GM21447 (cell line): ENCODE results near the gene GPBAR1.

Experiments used
- ATAC-seq: cut with Tn5 transposase; IDR thresholded peaks from one replicate; pipeline ENCODE4 v1.9.1; 2021; ENCODE audit not compliant: unreplicated experiment

Gene GPBAR1

DNA sequence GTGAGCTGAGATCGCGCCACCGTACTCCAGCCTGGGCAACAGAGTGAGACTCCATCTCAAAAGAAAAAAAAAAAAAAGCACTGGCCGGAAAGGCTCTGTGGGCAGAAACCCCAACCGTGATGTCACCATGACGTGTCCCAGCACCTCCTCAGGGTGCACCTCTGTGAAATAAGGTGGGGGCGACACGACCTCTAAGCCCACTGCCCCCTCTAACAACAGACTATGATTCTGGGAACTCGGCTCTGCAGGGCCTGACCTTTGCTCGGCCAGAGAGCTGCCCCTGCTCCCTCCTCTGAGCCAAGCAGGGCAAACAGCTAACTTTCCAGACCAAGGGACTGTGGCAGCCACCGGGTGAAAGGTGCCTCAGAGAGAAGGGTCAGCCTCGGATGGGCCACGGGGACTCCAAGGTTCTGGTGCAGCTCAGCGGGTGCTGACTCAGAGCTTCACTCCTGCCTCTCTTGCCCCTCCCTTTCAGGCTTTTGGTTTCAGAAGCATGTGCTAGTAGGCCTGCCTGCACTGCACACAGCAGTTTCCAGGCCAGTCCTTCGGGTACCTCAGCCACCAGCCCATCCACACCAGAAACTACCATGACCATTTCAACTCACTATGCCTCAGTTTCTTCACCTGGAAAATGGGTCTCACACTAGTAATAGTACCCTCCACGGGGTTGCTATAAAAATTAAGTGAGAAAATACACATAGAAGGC lies 23.4 kb downstream of the GPBAR1 start:
- ATAC-seq: no peak

DNA sequence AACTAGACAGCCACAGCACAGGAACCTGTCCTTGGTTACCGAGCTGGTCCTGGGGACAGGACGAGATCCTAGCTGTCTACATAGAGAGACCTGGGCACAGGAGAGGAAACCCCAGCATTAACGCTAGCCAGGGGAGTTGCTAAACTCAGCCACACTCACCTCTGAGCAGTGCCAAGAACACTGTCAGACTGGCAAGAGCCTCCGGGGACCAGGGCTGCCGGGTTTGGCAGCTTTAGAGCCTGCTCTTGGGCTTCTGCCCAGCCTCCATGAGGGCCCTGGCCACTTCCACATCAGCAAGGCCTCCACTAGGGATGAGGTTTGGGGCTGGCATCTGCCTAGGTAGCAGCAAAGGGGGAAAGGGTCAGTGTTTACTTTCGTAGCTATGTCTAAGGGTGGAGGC lies 24.8 kb downstream of the GPBAR1 start:
- ATAC-seq: no peak

DNA sequence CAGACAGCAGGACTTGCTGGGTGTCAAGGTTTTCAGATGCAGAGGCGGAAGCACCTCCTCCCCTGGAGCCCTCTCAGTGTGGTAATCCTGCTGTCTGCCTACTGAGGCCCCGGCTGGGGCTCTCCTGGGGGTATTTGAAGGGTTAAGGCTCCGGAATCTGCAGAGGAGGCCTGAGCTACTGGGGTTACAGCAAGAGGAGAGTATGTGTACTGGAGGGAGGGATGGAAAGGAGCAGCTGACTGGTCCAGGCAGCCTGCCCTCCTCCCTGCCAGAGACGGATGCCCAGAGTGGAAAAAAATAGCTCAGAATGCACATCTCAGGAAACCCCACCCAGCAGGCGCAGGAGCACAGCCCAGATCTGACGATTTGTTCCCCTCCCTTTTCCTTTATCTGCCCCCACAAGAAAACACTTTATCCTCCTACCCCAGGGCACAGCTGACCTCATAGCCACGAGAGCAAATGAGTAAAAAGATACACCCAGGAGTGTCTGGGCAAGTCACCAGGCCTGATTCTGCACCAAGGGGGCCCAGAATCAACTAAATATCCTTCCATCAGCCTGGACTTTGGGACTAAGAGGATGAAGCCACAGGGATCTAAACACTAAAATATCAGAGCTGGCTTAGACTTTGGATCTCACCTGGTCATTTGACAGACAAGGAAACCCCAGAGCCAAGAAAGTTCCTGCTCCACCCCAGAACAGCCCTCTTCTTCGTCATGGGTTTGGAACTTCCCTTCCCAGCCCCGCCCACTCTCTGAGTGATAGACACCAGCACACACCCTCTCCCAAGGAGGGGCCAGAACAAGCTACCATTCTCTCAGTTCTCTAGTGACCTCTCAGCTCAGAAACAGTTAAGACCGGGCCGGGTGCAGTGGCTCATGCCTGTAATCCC lies 26.0 kb downstream of the GPBAR1 start:
- peak; percentile 72 for ATAC-seq

DNA sequence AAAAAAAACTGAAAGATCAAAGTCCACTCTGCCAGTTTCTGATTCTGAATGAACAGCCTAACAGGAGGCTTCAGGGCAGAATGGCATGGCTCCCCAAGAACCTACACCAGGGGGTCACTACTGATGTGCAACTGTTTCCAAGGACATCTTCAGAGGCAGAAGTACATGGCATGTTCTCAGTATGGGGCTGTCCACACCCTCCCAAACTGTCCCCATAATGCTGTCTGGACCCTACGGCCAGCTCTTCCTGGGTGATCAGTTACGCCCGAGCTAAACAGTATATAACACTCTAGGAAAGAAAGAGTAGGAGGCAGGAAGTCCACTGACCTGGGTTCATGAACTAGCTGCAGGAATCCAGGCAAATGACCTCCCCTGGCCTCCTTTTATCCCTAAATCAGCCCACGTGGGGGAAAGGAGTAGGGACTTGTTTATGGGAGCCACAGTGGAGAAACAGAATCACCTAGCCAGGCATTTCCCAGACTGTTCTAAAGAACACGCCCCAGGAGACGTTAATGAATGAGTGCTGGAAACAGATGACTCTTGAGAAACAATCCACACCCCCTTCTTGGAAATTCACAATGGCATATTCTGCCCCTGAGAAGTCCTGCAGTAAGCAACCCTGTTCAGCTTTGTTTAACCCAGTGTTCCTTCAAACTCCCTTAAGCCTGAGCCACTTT lies 29.0 kb downstream of the GPBAR1 start:
- no peak for ATAC-seq

DNA sequence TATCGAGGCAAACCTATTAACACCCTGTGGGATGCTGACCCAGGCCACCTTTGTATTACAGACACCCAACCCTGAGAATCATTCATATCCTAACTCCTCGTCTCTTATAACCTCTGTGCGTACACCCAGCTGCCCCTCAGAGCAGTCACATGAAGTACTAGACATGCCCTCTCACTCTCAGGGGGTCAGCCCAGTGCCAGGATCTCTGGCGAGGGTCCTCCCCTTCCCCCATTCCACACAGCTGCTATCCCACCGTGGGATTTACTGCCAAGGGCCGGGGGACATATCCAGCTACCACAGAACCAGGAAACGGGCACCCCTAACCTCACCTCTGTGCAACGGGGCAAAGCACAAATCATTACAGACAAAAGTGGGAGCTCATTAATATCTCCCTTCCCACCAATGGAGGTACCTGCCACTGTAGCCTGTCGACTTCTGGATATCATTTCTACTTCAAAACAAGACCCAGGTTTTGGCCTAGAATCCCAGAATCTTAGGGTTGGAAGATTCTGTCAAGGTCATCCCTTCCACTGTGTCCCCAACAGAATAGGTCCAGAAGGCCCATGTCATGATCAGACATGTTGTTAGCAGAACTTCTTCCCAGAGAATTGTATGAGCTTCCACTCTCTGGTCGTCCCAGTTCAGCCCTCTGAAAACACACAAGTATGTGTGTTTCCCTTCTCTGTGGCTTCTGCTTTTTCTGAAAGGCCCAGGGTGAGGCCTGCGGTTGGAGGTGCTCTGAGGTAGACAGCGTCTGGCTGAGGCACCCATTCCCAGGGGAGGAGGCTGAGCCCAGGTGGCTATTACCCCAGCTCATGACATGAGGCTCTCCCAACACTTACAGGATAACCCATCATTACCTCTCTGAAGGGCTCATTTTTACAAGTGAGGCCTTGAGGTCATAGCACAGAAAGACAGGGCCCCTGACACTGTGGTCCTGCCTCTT lies 29.8 kb downstream of the GPBAR1 start:
- ATAC-seq: peak; percentile 51

DNA sequence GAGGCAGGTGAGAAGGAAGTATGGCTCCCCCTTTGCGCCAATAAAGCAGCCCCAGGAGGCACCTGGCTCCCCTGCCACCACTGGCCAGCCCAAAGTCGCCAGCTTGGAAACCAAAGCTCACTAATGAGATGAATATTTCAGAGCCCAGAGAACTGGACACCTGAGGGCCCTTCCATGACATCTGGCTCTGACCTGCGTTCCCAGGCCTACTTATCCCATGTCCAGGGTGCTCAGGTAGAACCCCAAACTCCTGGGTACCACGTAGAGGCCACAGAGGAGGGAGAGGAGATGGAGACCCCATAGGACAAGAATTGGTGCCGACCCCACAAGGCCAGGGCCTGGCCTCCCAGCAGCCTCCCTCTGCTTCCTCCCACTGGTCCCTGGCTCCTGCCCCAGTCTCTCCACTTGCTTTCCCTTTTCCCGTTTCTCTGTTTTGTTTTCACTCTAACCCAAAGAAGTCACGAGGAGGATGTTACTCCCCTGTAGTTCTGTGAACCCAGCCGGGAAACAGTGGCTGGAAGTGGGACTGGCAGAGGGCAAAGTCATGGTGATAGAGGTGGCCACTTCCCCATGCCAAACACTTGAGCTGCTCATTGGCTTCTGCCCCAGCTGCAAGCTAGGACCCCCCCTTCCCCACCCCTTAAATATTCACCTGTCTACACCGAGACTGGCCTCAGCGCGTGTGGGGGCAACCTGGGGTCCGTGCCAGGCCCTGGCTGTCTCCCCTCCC lies 30.7 kb downstream of the GPBAR1 start:
- no peak for ATAC-seq

DNA sequence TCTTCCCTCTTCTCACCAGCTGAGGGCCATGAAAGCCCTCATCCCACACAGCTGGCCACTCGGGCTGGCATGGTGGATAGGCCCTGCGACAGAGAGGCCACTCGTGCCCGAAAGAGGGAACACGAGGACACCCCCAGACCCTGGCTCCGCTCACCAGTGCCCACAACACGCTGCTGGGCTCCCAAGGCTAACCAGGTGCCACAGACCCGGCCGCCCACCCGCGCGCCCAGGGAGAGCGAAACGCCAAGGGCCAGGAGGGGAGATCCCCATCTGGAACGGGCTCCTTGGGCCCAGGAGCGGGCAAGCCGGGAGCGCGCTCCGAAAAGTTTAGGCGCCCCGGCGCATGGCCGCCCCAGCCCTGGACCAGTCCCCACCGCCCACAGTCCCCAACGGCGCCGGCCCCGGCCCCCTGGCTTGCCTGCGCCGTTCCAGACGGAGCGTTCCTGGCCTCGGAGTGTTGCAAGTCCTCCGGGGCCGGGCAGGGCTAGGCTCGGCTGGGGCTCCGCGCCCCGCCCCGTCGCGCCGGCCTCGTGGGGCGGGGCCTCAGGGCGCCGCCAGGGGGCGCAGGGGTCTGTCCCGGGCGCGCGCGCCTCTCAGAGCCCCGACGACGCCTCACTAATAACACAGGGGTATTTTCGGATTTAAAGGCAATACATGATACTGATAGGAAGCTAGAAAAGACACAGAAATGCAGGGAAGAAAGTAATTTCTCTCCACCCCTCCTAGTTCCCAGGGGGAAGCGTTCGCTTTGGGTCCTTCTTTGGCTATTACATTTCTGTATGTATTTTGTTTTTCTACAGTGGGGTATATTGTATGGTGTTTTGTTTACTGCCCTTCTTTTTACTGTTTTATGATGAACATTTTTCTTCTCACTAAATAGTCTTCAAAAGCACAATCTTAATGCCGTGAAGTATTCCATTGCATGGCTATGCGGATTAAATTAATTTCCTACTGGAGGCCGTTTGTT lies 31.5 kb downstream of the GPBAR1 start, which contains the start of gene TMBIM1:
TMBIM1 (minus strand) TSS at position 456 of the 967 bp plus-strand sequence. CDS start 10,362 bp downstream, outside the sequence.
- peak; percentile 49 for ATAC-seq

DNA sequence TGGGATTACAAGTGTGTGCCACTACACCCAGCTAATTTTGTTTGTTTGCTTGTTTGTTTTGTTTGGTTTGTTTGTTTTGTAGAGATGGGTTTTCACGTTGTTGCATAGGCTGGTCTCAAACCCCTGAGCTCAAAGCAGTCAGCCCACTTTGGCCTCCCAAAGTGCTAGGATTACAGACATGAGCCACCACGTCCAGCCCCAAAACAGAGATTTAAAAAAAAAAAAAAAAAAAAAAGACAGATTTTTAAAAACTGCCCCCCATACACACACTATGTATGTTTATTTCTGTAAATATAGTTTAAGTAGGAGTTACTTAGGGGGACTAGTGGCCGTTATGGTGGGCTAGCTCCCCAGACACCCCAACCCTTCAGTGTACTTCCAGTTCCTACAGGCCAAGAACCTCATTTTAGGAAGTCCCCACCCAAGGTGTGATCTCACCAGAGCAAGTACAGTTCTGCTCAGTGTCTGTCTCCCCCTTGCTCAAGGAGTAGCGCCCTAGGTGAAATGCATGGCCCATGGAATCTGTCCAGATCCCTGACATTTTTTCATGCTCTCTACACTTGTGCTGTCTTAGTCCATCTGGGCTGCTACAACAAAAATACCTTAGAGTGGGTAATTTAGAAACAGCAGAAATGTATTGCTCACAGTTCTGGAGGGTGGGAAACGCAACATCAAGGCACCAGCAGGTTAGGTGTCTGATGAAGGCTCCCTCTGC lies 33.1 kb downstream of the GPBAR1 start:
- ATAC-seq: no peak

DNA sequence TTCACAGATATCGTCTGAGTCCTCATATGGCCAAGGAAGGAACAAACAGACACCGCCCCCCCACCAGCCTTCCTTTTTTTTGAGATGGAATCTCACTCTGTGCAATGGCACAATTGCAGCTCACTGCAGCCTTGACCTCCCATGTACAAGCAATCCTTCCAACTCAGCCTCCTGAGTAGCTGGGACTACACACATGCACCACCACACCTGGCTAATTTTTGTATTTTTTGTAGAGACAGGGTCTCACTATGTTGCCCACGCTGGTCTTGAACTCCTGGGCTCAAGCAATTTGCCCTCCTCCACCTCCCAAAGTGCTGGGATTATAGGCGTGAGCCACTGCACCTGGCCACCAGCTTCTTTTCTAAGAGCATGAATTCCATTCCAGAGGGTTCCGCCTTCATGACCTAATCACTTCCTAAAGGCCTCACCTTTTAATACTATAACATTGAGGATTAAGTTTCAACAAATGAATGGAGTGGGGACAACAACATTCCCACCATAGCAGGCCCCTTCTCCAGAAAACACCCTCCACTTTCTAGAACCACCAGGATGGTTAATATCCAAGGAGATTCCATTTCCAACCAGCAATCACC lies 33.7 kb downstream of the GPBAR1 start:
- no peak for ATAC-seq

DNA sequence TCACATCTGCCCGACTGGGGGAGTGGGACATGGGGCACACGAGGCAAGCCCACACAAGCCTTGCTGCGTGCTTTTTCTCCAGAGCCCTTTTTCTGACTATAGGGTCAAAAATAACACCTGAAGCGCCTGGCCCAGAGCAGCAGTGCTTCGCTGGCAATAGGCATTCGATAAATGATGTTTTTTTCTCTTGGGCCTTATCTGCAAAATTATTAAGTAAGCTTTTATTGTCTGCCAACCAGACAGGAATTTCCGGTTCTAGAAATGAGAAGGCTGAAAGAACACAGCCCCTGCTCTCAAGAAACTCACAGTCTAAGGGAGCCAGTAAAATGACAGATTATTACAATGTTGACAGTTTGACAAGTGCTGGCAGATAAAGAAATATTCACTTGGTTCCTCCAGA lies 34.2 kb downstream of the GPBAR1 start:
- no peak for ATAC-seq

DNA sequence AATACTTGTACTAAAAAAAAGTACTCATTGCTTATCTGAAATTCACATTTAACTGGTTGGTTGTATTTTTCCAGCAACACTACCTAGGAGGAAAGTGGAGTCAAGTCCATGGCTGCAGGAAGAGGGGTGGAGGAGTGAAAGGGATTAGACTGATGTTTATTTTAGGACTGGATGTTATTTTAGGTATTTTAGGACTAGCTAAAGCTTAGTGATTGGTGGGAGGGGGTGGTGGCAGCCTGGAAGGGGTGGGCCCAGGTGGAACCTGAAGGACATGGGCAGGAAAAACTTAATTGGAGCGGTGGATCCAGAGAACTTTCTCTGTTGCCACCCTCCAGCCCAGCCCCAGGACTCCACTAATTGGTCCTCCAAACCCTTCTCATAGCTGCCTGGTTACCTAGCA lies 35.4 kb downstream of the GPBAR1 start:
- no peak for ATAC-seq

DNA sequence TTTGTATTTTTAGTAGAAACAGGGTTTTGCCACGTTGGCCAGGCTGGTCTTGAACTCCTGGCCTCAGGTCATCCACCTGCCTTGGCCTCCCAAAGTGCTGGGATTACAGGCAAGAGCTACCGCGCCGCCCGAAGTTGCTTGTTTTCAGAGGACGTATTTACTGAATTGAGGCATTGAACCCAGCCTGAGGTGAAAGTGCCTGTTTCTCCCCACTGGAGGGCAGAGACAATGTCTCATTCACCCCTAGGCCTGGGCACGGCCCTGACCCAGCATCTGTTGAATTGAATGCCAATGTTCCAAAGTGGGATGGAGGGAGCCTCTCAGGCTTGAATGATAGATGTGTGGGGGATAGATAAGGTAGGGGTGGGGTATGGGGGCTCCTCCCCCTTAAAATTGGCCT lies 36.0 kb downstream of the GPBAR1 start:
- ATAC-seq: no peak

DNA sequence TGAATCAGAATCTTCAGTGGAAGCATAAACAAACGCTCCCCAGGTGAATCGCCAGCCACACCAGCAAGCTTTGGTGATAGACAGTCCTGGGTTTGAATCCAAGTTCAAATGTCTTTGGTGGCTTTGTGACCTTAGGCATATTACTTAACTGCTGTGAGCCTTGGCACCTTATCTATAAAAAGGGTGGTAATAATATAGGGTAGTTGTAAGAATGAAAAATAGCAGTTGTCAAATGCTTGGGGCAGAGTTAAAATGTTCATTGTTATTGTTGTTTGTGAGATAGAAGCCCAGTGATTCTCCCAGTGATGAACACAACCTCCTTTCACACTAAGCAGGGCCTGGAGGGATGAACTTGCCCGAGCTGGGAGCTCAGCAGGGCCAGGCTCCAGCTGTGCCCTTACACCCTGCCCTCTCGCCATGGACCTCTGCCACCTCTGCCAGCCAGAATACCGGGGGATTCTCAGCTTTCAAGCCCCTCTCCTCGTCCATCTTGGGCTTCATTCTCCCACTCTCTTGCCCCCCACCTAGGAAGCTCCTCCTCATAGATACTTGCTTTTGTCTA lies 37.6 kb downstream of the GPBAR1 start:
- ATAC-seq: no peak

DNA sequence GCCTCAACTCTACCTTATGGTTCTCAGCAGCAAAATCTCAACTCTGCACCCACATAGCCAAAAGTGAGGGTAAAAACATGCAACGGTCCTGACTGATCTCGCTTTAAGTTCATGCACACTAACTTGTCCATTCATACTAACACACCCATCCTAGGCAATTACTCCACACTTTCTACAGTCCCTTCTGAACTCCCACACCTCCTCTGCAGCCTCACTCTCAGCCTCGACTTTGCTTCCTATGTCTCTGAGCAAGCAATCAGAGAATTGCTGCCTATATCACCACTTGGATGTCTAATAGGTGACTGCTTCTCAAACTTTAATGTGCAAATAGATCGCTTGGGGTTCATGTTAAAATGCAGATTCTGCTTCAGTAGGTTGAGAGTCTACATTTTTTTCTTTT lies 39.3 kb downstream of the GPBAR1 start:
- no peak for ATAC-seq

DNA sequence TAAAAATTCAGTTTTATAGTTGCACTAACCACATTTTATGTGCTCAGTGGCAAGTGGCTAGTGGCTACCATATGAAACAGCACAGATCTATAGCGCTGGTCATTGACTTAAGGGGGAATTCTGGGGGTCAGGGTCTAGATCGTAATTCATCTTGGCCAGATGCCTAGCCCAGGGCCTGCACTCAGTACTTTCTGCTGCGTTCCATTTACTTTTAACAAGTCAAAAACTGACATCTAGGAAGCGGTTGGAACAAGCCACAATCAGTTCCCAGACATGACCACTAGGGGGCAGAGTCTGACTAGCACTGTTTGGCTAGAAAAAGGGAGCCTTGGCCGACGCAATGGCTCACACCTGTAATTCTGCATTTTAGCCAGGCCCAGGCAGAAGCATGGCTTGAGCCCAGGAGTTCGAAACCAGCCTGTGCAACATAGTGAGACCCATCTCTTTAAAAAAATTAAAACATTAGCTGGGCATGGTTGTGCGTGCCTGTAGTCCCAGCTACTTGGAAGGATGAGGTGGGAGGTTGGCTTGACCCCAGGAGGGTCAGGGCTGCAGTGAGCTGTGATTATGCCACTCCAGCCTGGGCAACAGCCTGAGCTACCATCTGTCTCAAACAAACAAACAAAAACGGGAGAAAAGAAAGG lies 40.5 kb downstream of the GPBAR1 start:
- ATAC-seq: peak; percentile 88

DNA sequence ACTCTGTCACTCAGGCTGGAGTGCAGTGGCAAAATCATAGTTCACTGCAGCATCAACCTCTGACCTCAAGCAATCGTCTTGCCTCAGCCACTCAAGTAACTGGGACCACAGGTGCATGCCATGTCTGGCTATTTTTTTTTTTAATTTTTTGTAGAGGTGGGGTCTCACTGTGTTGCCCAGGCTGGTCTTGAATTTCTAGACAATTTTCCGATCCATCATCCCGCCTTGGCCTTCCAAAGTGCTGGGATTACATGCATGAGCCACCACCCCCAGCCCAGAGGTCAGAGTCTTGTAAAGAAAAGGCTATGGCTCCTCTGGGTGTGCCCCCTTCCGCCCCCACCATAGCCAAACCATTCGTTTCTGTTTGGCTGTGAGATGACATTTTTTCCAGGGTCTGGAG lies 44.6 kb downstream of the GPBAR1 start:
- no peak for ATAC-seq
